K562 (cell line): Measurements from ENCODE around the gene RXFP1. TPM values are rescaled to one million over a fixed set of nuclear protein-coding genes. Genes with fewer than 3 reads are reported as not detected.

Experiments used
- CHCHD3 ChIP-seq: fragments of 250-450 bp; sonication (Bioruptor Pico); IDR thresholded peaks from 2 replicates; pipeline ENCODE4 v2.1.2; 2022; ENCODE audit warnings: mild to moderate bottlenecking
- CREBBP ChIP-seq: IDR thresholded peaks from one replicate; pipeline ENCODE4 v1.6.1; 2012; ENCODE audit warnings: low read depth, mild to moderate bottlenecking, control low read depth, inconsistent platforms, low read length
- E2F1 ChIP-seq: sonication (generic); formaldehyde crosslinking; IDR thresholded peaks from 2 replicates; pipeline ENCODE4 v1.8.1; 2023; ENCODE audit warnings: mild to moderate bottlenecking, missing genetic modification reagents, moderate library complexity
- ESRRB ChIP-seq: fragments of 250-450 bp; sonication (Bioruptor Pico); IDR thresholded peaks from 2 replicates; pipeline ENCODE4 v1.5.0; 2020; ENCODE audit warnings: mild to moderate bottlenecking, moderate library complexity, borderline replicate concordance
- ETV6 ChIP-seq, 3 experiments: fragments of 150-350 bp in 1 of 3; sonication (generic) in 1 of 3; formaldehyde crosslinking in 1 of 3; IDR thresholded peaks; 2 replicates each; pipeline versions ENCODE4 v1.6.1 to v1.8.0; 2014 to 2022; ENCODE audit warnings: borderline replicate concordance in 2 of 3, low read depth in 2 of 3, antibody characterized with exemption in 1 of 3, low read length in 1 of 3, mild to moderate bottlenecking in 1 of 3, missing genetic modification reagents in 1 of 3
- EZH2 ChIP-seq: IDR thresholded peaks from 2 replicates; pipeline ENCODE4 v1.6.1; 2012; ENCODE audit warnings: low read depth, mild to moderate bottlenecking, inconsistent platforms, low read length, borderline replicate concordance
- GTF2B ChIP-seq: IDR thresholded peaks from 2 replicates; pipeline ENCODE4 v1.6.1; 2011; ENCODE audit not compliant: insufficient read length; ENCODE audit errors: extremely low read depth
- GTF2E2 ChIP-seq: fragments of 200-800 bp; sonication (Bioruptor generic); IDR thresholded peaks from 2 replicates; pipeline ENCODE4 v1.6.1; 2016; ENCODE audit warnings: missing genetic modification characterization, missing compliant biosample characterization
- LARP7 ChIP-seq: fragments of 450-650 bp; IDR thresholded peaks from 2 replicates; pipeline ENCODE4 v1.6.1; 2016
- MYNN ChIP-seq, 2 experiments: sonication (generic); formaldehyde crosslinking in 1 of 2; IDR thresholded peaks; 2 replicates each; pipeline versions ENCODE4 v1.5.0 to v1.6.1; 2016 to 2020; ENCODE audit warnings: antibody characterized with exemption in 1 of 2, missing genetic modification reagents in 1 of 2
- NCOA4 ChIP-seq: fragments of 450-650 bp; IDR thresholded peaks from 2 replicates; pipeline ENCODE4 v1.6.1; 2018; ENCODE audit warnings: mild to moderate bottlenecking; ENCODE audit not compliant: partially characterized antibody
- NCOA6 ChIP-seq: fragments of 450-650 bp; IDR thresholded peaks from 2 replicates; pipeline ENCODE4 v1.6.1; 2017; ENCODE audit warnings: mild to moderate bottlenecking
- PATZ1 ChIP-seq: fragments of 250-450 bp; sonication (Bioruptor Pico); IDR thresholded peaks from 2 replicates; pipeline ENCODE4 v1.5.0; 2020; ENCODE audit warnings: mild to moderate bottlenecking, borderline replicate concordance
- PCBP2 ChIP-seq: fragments of 200-400 bp; formaldehyde crosslinking; IDR thresholded peaks from 2 replicates; pipeline ENCODE4 v1.6.1; 2018; ENCODE audit warnings: low read length, low read depth, mild to moderate bottlenecking, moderate library complexity; ENCODE audit not compliant: poor library complexity, severe bottlenecking
- PHTF2 ChIP-seq: fragments of 250-450 bp; sonication (Bioruptor Pico); IDR thresholded peaks from 2 replicates; pipeline ENCODE4 v1.5.0; 2021; ENCODE audit warnings: mild to moderate bottlenecking
- SNIP1 ChIP-seq: fragments of 450-650 bp; IDR thresholded peaks from 2 replicates; pipeline ENCODE4 v1.7.1; 2017; ENCODE audit warnings: low read depth, mild to moderate bottlenecking
- STAT5A ChIP-seq: IDR thresholded peaks from 2 replicates; pipeline ENCODE4 v1.6.1; 2012; ENCODE audit warnings: low read length, inconsistent platforms, borderline replicate concordance
- TGIF2 ChIP-seq: sonication (generic); formaldehyde crosslinking; IDR thresholded peaks from 2 replicates; pipeline ENCODE4 v1.8.1; 2022; ENCODE audit warnings: mild to moderate bottlenecking, missing genetic modification reagents, moderate library complexity
- TRIM25 ChIP-seq: fragments of 450-650 bp; IDR thresholded peaks from 2 replicates; pipeline ENCODE4 v1.7.0; 2016; ENCODE audit warnings: borderline replicate concordance
- ZNF23 ChIP-seq: fragments of 250-450 bp; sonication (Bioruptor Pico); IDR thresholded peaks from 2 replicates; pipeline ENCODE4 v1.4.0; 2020; ENCODE audit warnings: mild to moderate bottlenecking
- ZNF449 ChIP-seq: fragments of 250-450 bp; sonication (Bioruptor Pico); IDR thresholded peaks from 2 replicates; pipeline ENCODE4 v1.8.0; 2022; ENCODE audit warnings: moderate library complexity, mild to moderate bottlenecking, inconsistent platforms
- polyA plus RNA-seq, 8 experiments: library from polyadenylated mRNA; depleted of rRNA in 4 of 8; stranded (reverse) in 5 of 8; unstranded in 3 of 8; fragments of >200 nt; fragmentation: Nextera tagmentation in 2 of 8; fragmentation: Illumina TruSeq in 1 of 8; extraction: Ambion mirVana in 2 of 8; extraction: Trizol in 1 of 8; gene quantifications; 2 replicates each; pipeline versions ENCODE4 v1.2.1 to v1.2.3, GENCODE V29; 2011 to 2014; ENCODE audit warnings: inconsistent platforms in 1 of 8, missing spikeins in 1 of 8
- total RNA-seq, 7 experiments: library from RNA; depleted of rRNA in 6 of 7; stranded (reverse); fragments of >200 nt in 6 of 7; fragmentation: Illumina TruSeq in 2 of 7; extraction: Trizol in 2 of 7; gene quantifications; 2 replicates each; pipeline versions ENCODE4 v1.2.1 to v1.2.3, GENCODE V29; 2011 to 2021; ENCODE audit warnings: low replicate concordance in 1 of 7

RXFP1 gene
- total and polyA plus RNA-seq, 9 of the 15 experiments (the other 6 are each of a cell fraction or from before 2014, with no cell fraction given) = 0.03 to 0.06 (median 0.04) TPM; not detected in 6

GRCh38 chr4:158670975-158671664 is 149.4 kb downstream of the RXFP1 start (continued):
- TF ChIP-seq PATZ1 = no peak
- TF ChIP-seq E2F1 (CRISPR knock-in tag) = no peak
- TF ChIP-seq ZNF23 (CRISPR knock-in tag) = no peak
- no peak for TF ChIP-seq PHTF2 (CRISPR knock-in tag)
- no peak for TF ChIP-seq NCOA4
- 0 out of 2 replicates have a peak, but pooled peaks have one; percentile 25 for TF ChIP-seq MYNN (IDR thresholded peaks at IDR 0.05)
- TF ChIP-seq MYNN (CRISPR knock-in tag; IDR thresholded peaks at IDR 0.05) = no peak
- TF ChIP-seq PCBP2 = no peak
- no peak for TF ChIP-seq TGIF2 (CRISPR knock-in tag)
- TF ChIP-seq ESRRB (CRISPR knock-in tag) = no peak
- no peak for TF ChIP-seq NCOA6
- no peak for TF ChIP-seq CHCHD3 (CRISPR knock-in tag)
- no peak for TF ChIP-seq SNIP1
- TF ChIP-seq GTF2B = no peak
- no peak for TF ChIP-seq ZNF449
- no peak for TF ChIP-seq ETV6 (IDR thresholded peaks at IDR 0.05; ENCODE audit: borderline replicate concordance in 1 of 2, low read depth in 2 of 2, low read length in 1 of 2)
- no peak for TF ChIP-seq ETV6 (CRISPR knock-in tag; IDR thresholded peaks at IDR 0.05; ENCODE audit: borderline replicate concordance)
- no peak for TF ChIP-seq LARP7
- TF ChIP-seq TRIM25 = no peak
- TF ChIP-seq CREBBP = no peak
- no peak for TF ChIP-seq EZH2
- no peak for TF ChIP-seq STAT5A
- no peak for TF ChIP-seq GTF2E2 (tag)
